Fibroblast of lung (primary cell): ENCODE data around the gene STOML2.
"Not testable (repeated sequence)": the region's sequence is repeated elsewhere in the genome, so short reads cannot be mapped to it uniquely, and the experiment has no call there.

Experiments used
- EZH2 ChIP-seq: IDR thresholded peaks from 2 replicates; pipeline ENCODE4 v1.5.1; 2012; ENCODE audit warnings: low read length, control low read depth, mild to moderate bottlenecking; ENCODE audit errors: missing control alignments
- TF ChIP-seq, protein P1 (sequence below), 2 donors: IDR thresholded peaks in 1 of 2; conservative IDR thresholded peaks in 1 of 2; 1 replicate in 1 of 2; 2 replicates in 1 of 2; pipeline ENCODE4 v1.5.1; 2011 to 2012; ENCODE audit warnings: low read length in 2 of 2, control low read depth in 1 of 2, inconsistent platforms in 1 of 2, low read depth in 1 of 2, mild to moderate bottlenecking in 1 of 2

DNA sequence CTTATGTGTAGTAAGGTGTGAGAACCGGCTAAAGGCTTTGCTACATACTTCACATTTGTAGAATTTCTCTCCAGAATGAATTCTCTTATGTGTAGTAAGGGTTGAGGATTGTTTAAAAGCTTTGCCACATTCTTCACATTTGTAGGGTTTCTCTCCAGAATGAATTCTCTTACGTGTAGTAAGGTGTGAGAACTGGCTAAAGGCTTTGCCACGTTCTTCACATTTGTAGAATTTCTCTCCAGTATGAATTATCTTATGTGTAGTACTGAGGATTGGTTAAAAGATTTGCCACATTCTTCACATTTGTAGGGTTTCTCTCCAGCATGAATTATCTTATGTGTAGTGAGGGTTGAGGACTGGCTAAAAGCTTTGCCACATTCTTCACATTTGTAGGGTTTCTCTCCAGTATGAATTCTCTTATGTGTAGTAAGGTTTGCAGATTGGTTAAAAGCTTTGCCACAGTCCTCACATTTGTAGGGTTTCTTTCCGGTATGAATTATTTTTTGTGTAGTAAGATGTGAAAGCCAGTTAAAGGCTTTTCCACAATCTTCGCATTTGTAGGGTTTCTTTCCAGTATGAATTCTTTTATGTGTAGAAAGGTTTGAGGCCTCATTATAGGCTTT lies 45.1 kb upstream of the STOML2 start:
- TF ChIP-seq, protein P1, sequence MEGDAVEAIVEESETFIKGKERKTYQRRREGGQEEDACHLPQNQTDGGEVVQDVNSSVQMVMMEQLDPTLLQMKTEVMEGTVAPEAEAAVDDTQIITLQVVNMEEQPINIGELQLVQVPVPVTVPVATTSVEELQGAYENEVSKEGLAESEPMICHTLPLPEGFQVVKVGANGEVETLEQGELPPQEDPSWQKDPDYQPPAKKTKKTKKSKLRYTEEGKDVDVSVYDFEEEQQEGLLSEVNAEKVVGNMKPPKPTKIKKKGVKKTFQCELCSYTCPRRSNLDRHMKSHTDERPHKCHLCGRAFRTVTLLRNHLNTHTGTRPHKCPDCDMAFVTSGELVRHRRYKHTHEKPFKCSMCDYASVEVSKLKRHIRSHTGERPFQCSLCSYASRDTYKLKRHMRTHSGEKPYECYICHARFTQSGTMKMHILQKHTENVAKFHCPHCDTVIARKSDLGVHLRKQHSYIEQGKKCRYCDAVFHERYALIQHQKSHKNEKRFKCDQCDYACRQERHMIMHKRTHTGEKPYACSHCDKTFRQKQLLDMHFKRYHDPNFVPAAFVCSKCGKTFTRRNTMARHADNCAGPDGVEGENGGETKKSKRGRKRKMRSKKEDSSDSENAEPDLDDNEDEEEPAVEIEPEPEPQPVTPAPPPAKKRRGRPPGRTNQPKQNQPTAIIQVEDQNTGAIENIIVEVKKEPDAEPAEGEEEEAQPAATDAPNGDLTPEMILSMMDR (conservative IDR thresholded peaks at IDR 0.05 in 1 of 2, IDR thresholded peaks at IDR 0.05 in 1 of 2; ENCODE audit: low read depth in 1 of 2, low read length in 2 of 2) = not testable (repeated sequence)
- not testable (repeated sequence) for TF ChIP-seq EZH2
